ENCODE results near the gene NUDT13. TPM values are rescaled to one million over a fixed set of nuclear protein-coding genes. Genes with fewer than 3 reads are reported as not detected.

NUDT13 gene
- total and polyA plus RNA-seq, 5 experiments from 2014 or later: 1.0 to 3.4 (median 1.7) TPM

- Mint-ChIP-seq H3K4me3 (peak overlapping the region in 7 of 10 donors; percentile 33 to 97 (median 47)), H3K4me1 (peaks cover 25 to 39% (median 38%) of the 10 kb centered on the region in 4 donors), H3K36me3 (peaks cover 0 to 11% (median 0%) of the 10 kb centered on the region in 3 donors), H3K27ac (peak overlapping the region in 4 of 10 donors; percentile 43 to 64 (median 54)), H3K9me3 (no peaks in the 10 kb centered on the region), H3K27me3 (no peaks in the 10 kb centered on the region)
- DNase-seq (no peak), ATAC-seq (no peak)
- POLR2A ChIA-PET: interaction anchor here (0.7 to 1.5 kb wide), 4 partner anchors 11 to 498 kb away, joined by 3 to 6 read pairs (median 4); partner anchors contain the start of genes DNAJC9 and P4HA1
These were observed 59.1 kb downstream of the NUDT13 start for GRCh38 chr10:73169320-73169719.

- Mint-ChIP-seq H3K4me1 (peaks cover 7 to 11% (median 9%) of the 10 kb centered on the region in 4 donors), H3K27me3 (no peaks in the 10 kb centered on the region), H3K9me3 (no peaks in the 10 kb centered on the region), H3K36me3 (peaks cover 0 to 14% (median 10%) of the 10 kb centered on the region in 3 donors), H3K27ac (no peak overlapping the region), H3K4me3 (no peak overlapping the region)
- POLR2A ChIA-PET: no interaction called here
- DNase-seq (no peak), ATAC-seq (no peak)
These were observed 62.6 kb downstream of the NUDT13 start for GRCh38 chr10:73172867-73173266.

GRCh38 chr10:73174148-73174925, 64.1 kb downstream of the NUDT13 start:
- Mint-ChIP-seq H3K4me1 (peaks cover 0 to 4% (median under 1%) of the 10 kb centered on the region in 4 donors), H3K4me3 (no peak overlapping the region), H3K27me3 (no peaks in the 10 kb centered on the region), H3K27ac (no peak overlapping the region), H3K9me3 (no peaks in the 10 kb centered on the region), H3K36me3 (peaks cover 0 to 25% (median 15%) of the 10 kb centered on the region in 3 donors)
- no peak for ATAC-seq
- POLR2A ChIA-PET: no interaction called here
- DNase-seq: no peak

Other genes with a start within 250 kb of the NUDT13 start
- not detected for gene OIT3, start 216.7 kb upstream of the NUDT13 start, total RNA-seq
- not detected for gene OIT3, start 216.7 kb upstream of the NUDT13 start, polyA plus RNA-seq
- not detected for gene PLA2G12B, start 155.6 kb upstream of the NUDT13 start, total RNA-seq
- not detected for gene PLA2G12B, start 155.6 kb upstream of the NUDT13 start, polyA plus RNA-seq
- gene P4HA1, start 13.6 kb upstream of the NUDT13 start, total RNA-seq: 10 to 100 TPM; 16.0 to 16.6 TPM
- gene P4HA1, start 13.6 kb upstream of the NUDT13 start, polyA plus RNA-seq: 10 to 100 TPM; 14.2 to 17.6 (median 14.4) TPM
- 10 to 100 TPM; 31.3 to 36.0 TPM for gene ECD, start 57.6 kb downstream of the NUDT13 start, total RNA-seq
- 10 to 100 TPM; 19.9 to 32.8 (median 31.5) TPM for gene ECD, start 57.6 kb downstream of the NUDT13 start, polyA plus RNA-seq
- 10 to 100 TPM; 20.3 to 21.5 TPM for gene FAM149B1, start 57.7 kb downstream of the NUDT13 start, total RNA-seq
- 1 to 10 TPM; 5.1 to 5.6 (median 5.4) TPM for gene FAM149B1, start 57.7 kb downstream of the NUDT13 start, polyA plus RNA-seq
- gene DNAJC9, start 136.8 kb downstream of the NUDT13 start, total RNA-seq: 10 to 100 TPM; 28.5 to 30.8 TPM
- gene DNAJC9, start 136.8 kb downstream of the NUDT13 start, polyA plus RNA-seq: 10 to 100 TPM; 27.5 to 28.7 (median 27.6) TPM
- gene MRPS16, start 142.2 kb downstream of the NUDT13 start, total RNA-seq: 10 to 100 TPM; 51.3 to 54.3 TPM
- 100 to 1,000 TPM in 1 of 3 donors, 10 to 100 TPM in 2; 91.1 to 117 (median 92.4) TPM for gene MRPS16, start 142.2 kb downstream of the NUDT13 start, polyA plus RNA-seq
- 1 to 10 TPM; 6.7 to 9.0 TPM for gene CFAP70, start 248.4 kb downstream of the NUDT13 start, total RNA-seq
- gene CFAP70, start 248.4 kb downstream of the NUDT13 start, polyA plus RNA-seq: under 1 TPM; 0.31 to 0.50 (median 0.39) TPM

Measured in naive thymus-derived CD8-positive, alpha-beta T cell (primary cell).